D721Med (cell line): ENCODE results near the gene PSMC6.

Experiments used
- DNase-seq: peaks from one replicate; pipeline ENCODE4 v3.0.0; 2011; ENCODE audit warnings: low spot score; ENCODE audit not compliant: insufficient read length
- FAIRE-seq: peaks from 2 replicates; lab custom pipeline; 2011; peaks lifted over from hg19 to GRCh38; lab: Jason Lieb, UNC
- CTCF ChIP-seq: IDR thresholded peaks from 2 replicates; pipeline ENCODE4 v1.5.1; 2012; ENCODE audit warnings: mild to moderate bottlenecking, control low read depth; ENCODE audit not compliant: insufficient read depth; ENCODE audit errors: missing control alignments

Gene PSMC6

GRCh38 chr14:52706724-52707706 lies at the start of gene PSMC6:
Gene PSMC6 (plus strand): TSS chr14:52707200. CDS start chr14:52707220, 20 bp downstream.
- no peak for FAIRE-seq
- TF ChIP-seq CTCF = no peak
- DNase-seq = peak; percentile 53

GRCh38 chr14:52660325-52660724 lies 46.7 kb upstream of the PSMC6 start:
- no peak for TF ChIP-seq CTCF
- no peak for DNase-seq
- FAIRE-seq = no peak

- no peak for DNase-seq
- TF ChIP-seq CTCF = no peak
- no peak for FAIRE-seq
These were observed 46.2 kb upstream of the PSMC6 start for GRCh38 chr14:52660832-52661231.

GRCh38 chr14:52661314-52661713 lies 45.7 kb upstream of the PSMC6 start:
- no peak for DNase-seq
- FAIRE-seq = no peak
- TF ChIP-seq CTCF = no peak

- no peak for DNase-seq
- no peak for TF ChIP-seq CTCF
- no peak for FAIRE-seq
These were observed 43.1 kb upstream of the PSMC6 start for GRCh38 chr14:52663850-52664249.

- DNase-seq = no peak
These were observed 28.4 kb upstream of the PSMC6 start for GRCh38 chr14:52678591-52678990.

More at GRCh38 chr14:52678591-52678990, 28.4 kb upstream of the PSMC6 start:
- no peak for FAIRE-seq
- TF ChIP-seq CTCF = no peak
